Erythroblast (primary cell): ENCODE measurements around the gene RAF1.

Experiments used
- GATA1 ChIP-seq: IDR thresholded peaks from 2 replicates; pipeline ENCODE4 v1.6.1; 2011; ENCODE audit warnings: low read depth, mild to moderate bottlenecking, control low read depth, low read length, moderate library complexity
- POLR2A ChIP-seq: IDR thresholded peaks from 2 replicates; pipeline ENCODE4 v1.6.1; 2011; ENCODE audit warnings: mild to moderate bottlenecking, low read length

DNA sequence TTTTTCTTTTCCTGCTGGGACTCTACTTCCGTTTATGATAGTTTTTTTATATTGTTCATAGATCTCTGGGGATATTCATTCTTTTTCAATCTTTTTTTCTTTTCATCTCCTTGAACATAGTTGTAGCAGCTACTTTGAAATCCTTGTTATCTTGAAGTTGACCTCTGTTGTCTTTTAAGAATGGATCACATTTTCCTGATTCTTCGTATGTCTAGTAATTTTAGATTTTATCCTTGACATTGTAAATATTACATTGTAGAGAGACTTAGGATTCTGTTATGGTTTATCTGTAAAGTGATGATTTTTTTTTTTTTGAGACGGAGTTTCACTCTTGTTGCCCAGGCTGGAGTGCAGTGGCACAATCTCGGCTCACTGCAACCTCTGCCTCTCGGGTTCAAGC is 86.5 kb downstream of the RAF1 start:
- TF ChIP-seq POLR2A (no peak), GATA1 (no peak)
